NT2/D1 (cell line): ENCODE results near the gene TTYH2.

Experiments used
- SUZ12 ChIP-seq: IDR thresholded peaks from 2 replicates; pipeline ENCODE4 v1.6.1; 2011; ENCODE audit not compliant: insufficient read length, insufficient read depth; ENCODE audit errors: extremely low read depth
- YY1 ChIP-seq: IDR thresholded peaks from 2 replicates; pipeline ENCODE4 v1.6.1; 2011; ENCODE audit not compliant: insufficient read length, insufficient read depth
- ZNF274 ChIP-seq: IDR thresholded peaks from 2 replicates; pipeline ENCODE4 v1.6.1; 2011; ENCODE audit warnings: mild to moderate bottlenecking, low read depth, low read length

- TF ChIP-seq YY1: no peak
- no peak for TF ChIP-seq ZNF274
- TF ChIP-seq SUZ12: no peak
Measured at GRCh38 chr17:74183411-74183810, 30.0 kb upstream of the TTYH2 start.
